NCI-H1930 (cell line): Measurements from ENCODE around the gene ALG6.
"Not testable (repeated sequence)": the region's sequence is repeated elsewhere in the genome, so short reads cannot be mapped to it uniquely, and the experiment has no call there.

Source experiments
- DNase-seq, 2 experiments: peaks; one replicate each; lab custom pipeline; 2025; lab: John Stamatoyannopoulos, UW

Gene ALG6

DNA sequence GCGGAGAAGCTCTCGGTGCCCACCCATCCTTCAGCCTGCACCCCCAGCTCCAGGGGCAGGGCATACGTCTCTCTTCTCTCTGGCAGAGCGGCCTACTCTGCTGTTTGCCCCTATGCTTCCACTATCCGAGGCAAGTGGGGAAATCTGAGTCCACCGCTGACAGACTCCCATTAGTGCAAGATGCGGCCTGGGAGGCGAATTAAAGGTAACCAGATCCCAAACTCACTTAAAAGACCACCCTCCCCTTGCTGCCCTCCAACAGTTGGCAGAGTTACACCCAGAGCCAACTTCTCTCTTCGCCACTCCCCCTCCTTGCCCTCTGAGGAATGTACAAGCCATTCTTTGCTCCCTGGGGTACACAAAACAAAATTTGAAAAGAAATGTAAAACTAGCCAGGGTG is 38.6 kb upstream of the ALG6 start:
- no peak for DNase-seq

GRCh38 chr1:63329621-63330330 is 37.7 kb upstream of the ALG6 start:
- DNase-seq, result no peak

- DNase-seq, result no peak
Observed at GRCh38 chr1:63330331-63330916, 37.0 kb upstream of the ALG6 start.

- DNase-seq, result no peak
Observed at GRCh38 chr1:63342402-63342801, 25.0 kb upstream of the ALG6 start.

DNA sequence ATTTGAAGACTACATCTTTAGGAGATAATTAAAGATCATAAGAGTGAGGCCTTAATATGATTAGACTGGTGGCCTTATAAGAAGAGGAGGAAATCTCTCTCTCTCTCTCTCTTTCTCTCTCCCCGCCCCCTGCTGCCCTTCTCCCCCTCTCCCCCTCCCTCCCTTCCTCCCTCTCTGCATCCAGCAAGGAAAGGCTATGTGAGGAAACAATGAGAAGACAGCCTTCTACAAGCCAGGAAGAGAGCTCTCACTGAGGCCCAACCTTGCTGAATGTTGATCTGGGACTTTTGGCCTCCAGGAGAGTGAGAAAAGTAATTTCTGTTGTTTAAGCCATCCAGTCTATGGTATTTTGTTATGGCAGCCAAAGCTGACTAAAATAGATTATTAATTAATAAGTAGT is 23.5 kb upstream of the ALG6 start:
- no peak for DNase-seq

DNA sequence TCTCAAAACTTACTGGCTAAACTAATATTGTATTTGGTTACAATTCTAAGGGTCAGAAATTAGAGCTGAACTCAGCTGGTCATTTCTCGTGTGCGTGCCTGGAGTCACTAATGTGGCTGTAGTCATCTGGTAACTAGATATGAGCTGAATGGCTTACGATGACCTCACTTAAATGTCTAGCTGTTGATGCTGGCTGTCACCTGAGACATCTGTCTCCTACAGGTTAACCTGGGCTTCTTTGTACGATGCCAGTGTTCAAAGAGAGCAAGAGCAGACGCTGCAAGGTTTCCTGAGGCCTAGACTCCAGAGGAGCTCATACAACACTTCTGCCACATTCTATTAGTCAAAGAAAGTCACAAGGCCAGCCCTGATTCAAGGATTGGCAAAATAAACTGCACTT is 17.1 kb upstream of the ALG6 start:
- DNase-seq, result no peak

DNA sequence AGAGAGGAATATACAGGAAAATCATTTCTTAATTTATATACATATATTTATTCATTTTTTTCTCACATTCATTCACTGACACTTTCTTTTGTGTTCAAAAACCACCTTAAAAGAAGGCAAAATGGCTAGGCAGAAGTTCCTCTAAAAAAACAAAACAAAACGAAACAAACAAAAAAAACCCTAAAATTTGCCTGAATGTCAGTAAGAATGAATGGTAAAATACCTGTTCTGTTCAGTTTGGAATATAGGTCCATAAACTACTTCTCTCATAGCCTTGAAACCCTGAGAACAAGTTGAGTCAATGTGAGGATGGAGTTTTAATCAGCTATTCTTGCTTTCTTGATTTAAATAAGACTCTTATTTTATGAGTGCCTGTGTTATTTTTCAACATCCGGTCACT is 14.7 kb upstream of the ALG6 start:
- DNase-seq, result no peak

- DNase-seq, result not testable (repeated sequence)
Observed at GRCh38 chr1:63356234-63356633, 11.2 kb upstream of the ALG6 start.

DNA sequence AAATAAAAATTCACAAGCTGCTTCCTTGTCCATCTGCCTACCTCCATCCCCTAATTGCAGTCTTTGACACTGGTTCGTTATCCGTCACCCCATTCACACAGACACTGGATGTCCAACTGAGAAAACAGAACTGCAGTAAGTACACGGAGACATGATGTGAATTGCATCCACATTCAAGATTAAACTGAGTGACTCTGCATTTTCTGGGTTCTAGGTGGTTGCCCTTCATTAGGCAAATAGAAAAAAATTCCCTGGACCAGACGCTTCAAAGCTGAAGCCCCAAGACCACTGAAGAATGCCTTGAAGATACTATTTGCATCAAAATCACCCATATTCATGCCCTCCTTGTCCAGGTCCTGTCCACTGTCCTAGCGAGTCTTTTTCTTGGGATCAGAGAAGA is 7.9 kb upstream of the ALG6 start:
- no peak for DNase-seq

DNA sequence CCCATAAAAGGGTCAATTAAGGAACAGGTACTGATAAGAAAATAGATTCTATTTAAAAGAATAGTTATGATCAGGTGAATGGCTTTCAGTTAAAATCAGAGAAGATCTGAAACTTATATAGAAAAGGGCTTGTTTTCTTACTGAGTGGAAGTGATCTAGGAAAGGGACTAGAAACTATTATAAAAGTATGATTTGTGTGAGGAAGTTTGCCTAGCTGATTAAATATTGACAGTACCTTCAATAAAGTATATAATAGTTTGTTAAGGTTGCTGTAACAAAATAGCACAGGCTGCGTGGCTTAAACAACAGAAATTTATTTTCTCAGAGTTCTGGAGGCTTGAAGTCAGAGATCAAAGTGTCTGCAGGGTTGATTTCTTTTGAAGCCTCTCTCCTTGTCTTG is 5.4 kb upstream of the ALG6 start:
- no peak for DNase-seq

- DNase-seq, result no peak
Observed at GRCh38 chr1:63362578-63362977, 4.8 kb upstream of the ALG6 start.

DNA sequence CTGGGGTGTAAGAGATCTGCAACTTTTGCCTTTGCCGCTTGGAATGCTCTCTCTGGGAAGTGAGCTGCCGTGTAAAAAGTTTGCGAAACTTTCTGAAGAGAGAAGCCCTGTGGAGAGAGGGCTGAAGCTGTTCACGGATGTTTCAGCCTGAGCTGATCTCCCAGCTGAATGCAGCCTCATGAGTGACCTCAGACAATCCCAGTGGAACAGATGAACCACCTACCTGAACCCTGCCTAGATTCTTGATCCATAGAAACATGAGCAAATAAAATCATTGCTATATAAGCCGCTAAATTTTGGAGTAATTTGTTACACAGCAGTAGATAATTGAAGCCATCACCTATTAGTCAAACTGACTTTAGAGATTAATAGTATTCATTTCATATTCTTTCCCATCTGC is 4.4 kb upstream of the ALG6 start:
- no peak for DNase-seq

DNA sequence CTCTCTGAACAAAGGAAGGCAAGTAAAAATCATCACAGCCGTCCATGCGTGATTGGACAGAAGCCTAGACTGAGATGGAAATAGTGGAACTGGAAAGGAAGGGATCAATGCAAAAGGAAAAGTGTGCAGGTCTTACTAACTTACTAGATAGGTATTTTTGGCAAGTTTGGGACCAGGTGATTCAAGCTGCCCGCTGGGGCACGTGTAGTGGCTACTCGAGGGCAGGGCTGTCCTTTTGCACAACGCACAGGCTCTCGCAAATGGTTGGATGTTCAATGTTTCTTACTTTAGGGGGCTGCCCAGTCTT is 566 bp upstream of the ALG6 start:
- DNase-seq, result no peak

DNA sequence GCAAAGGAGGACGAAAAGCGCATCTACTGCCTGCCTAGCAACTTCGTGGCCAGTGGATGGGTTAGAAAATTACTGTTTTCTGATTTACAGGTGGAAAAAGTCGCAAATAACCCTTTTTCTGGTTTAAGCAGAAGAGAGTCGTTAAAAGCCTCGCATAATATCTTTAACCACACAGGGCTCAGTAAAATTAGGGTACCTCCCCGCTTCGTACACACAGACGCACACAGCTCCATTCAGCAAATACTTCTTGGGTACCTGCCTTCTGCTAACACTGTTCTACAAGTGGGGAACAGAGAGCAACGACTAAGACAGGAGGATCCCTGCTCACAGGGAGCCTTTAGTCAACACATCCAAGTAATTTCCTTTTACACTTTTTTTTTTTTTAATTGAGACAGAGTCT is 704 bp downstream of the ALG6 start:
- no peak for DNase-seq

DNA sequence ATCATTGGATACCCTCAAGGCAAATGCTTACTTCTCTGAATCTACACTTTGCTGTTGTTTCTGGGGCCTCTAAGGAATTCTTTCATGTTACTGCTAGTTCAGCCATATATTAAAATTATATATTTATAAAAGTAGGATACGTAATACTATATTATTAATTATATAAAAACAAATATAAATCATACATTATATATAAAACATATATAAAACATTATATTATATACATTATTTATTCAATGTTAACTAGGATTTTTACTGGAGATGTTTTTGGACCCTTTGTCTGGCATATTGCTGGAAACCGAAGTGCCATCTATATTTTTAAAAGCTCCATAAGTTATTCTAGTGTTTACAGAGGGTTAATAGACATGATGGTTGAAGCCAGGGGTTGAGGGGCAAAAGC is 12.2 kb downstream of the ALG6 start:
- no peak for DNase-seq

DNA sequence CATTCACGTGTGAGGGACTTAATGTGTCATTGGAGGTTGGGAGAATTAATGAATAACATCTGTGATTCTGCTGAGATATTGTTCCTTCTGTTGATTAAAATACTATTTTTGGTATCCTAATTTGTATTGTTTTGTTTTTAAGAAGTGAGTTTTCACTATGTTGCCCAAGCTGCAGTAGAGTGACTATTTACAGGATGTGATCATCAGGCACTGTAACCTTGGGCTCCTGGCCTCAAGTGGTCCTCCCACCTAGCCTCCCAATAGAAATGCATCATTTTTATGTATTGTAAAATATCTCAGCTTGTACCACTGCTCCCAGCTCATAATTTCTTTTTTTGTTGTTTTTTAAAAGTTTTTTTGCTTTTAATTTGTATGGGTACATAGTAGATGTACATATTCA is 14.3 kb downstream of the ALG6 start:
- no peak for DNase-seq

DNA sequence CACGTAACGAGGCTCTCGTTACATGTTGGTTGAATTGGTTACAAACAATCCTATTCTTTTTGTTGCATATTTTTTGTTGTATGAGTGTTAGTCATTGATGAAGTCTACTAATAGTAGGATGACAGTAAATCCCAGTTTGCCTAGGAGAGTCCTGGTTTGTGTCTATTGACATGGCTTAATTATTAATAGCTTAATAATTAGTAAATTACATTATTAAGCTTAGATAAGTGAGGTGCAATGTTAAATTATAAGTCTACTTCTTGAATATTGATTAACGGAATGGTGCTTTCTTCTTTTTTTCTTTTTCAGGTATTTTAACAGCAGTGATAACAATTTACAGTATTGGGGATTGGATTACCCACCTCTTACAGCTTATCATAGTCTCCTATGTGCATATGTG is 34.5 kb downstream of the ALG6 start:
- no peak for DNase-seq

DNA sequence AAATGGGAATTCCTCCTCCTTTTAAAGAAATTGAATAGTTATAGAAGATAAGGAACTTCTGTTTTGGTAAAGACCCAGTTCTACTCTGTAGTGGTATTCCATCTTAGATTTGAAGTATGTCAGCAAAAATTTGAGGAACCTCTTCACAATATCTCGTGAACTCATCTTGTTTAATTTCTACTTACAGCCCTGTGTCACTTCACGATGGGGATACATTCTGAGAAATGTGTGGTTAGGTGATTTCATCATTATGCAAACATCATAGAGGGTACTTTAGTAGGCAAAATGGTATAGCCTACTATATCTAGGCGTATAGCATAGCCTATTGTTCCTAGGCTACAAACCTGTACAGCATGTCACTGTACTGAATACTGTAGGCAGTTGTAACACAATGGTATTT is 36.0 kb downstream of the ALG6 start:
- no peak for DNase-seq

GRCh38 chr1:63405021-63405420 is 37.6 kb downstream of the ALG6 start:
- DNase-seq, result no peak

GRCh38 chr1:63405987-63406386 is 38.6 kb downstream of the ALG6 start:
- no peak for DNase-seq

GRCh38 chr1:63407002-63407401 is 39.6 kb downstream of the ALG6 start:
- DNase-seq, result no peak

DNA sequence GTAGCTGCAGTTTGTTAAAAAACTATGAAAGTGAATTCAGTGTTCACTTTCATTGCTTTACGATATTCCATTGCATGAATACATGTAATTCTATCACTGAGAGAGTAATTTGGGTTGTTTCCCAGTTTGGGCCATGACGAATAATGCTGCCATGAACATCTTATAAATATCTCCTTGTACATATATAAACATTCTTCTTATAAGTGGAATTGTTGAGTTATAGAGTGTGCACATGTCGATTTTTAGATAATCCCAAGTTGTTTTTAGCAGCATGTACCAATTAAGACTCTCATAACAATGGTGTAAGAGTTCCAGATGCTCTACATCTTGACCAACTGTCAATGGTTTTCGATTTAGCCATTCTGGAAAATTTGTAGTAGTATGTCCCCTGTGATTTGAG is 40.9 kb downstream of the ALG6 start:
- DNase-seq, result no peak

DNA sequence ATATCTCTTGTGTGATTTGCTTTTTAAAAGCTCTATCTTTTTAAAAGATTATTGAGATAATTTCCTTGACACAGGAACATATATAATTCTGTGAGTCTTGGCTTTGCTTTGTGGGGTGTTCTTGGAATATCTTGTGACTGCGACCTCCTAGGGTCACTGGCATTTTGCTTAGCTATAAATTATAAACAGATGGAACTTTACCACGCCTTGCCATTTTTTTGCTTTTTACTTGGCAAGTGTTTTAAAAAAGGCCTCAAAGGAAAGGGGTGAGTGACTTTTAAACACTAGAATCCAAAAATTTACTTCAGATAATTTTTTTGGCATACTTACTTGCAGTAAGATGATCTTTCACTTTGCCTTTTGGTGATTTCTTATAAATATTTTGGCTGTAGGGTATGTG is 43.6 kb downstream of the ALG6 start:
- no peak for DNase-seq

DNA sequence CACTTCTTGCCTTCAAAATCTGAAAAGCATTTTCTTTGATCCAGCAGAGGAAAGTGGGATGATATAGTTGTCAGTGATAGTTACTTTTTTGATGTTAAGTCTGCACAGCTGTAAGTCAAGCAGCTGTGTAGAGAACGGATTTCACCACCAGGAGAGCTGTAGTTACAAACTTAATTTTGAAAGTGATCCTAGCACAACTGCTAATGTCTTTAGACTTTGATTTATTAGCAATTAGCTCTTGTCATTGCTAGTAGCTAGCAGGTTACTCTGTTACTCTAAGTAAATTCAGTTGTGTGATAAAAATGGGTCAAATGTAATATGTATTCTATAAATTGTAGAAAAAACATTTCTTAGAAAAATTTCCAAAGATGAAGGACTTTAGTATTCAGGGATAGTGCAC is 46.0 kb downstream of the ALG6 start:
- no peak for DNase-seq
